Measurements from ENCODE around the gene NEK11. TPM values are rescaled to one million over a fixed set of nuclear protein-coding genes. Genes with fewer than 3 reads are reported as not detected.

Gene NEK11
- total and polyA plus RNA-seq, 2 experiments from 2014 or later: 3.5 to 13.7 TPM

- DNase-seq (ENCODE audit: low spot score): no peak
- no peak overlapping the region for H3K4me2 ChIP-seq
- H3K9me2 ChIP-seq (replicated peaks; ENCODE audit: insufficient read depth): no peaks in the 10 kb centered on the region
- TF ChIP-seq EZH2 (IDR thresholded peaks at IDR 0.05; ENCODE audit: borderline replicate concordance) (no peak), EZH2phosphoT487 (IDR thresholded peaks at IDR 0.05; ENCODE audit: low read depth, severe bottlenecking, unreplicated experiment) (no peak), CTCF (IDR thresholded peaks at IDR 0.05; ENCODE audit: poor library complexity) (no peak)
- no peak overlapping the region for H2AFZ ChIP-seq
- no peaks in the 10 kb centered on the region for H3K9me3 ChIP-seq (ENCODE audit: low read depth)
- H3K27me3 ChIP-seq: no peaks in the 10 kb centered on the region
- H3K79me2 ChIP-seq: no peaks in the 10 kb centered on the region
- no peak overlapping the region for H3K4me3 ChIP-seq
- H4K20me1 ChIP-seq (ENCODE audit: insufficient read depth, poor library complexity, severe bottlenecking): no peaks in the 10 kb centered on the region
- no peaks in the 10 kb centered on the region for H3K4me1 ChIP-seq (ENCODE audit: insufficient read depth)
- H3K36me3 ChIP-seq (replicated peaks; ENCODE audit: insufficient read depth, low read depth): no peaks in the 10 kb centered on the region
- WGBS (ENCODE audit: low lambda C conversion rate, missing lambda C conversion rate): 95% methylated on average over 2 of the region's 2 CpGs
- no peak overlapping the region for H3K27ac ChIP-seq
These were observed 223.8 kb downstream of the NEK11 start for GRCh38 chr3:131250466-131250865.

- no peaks in the 10 kb centered on the region for H3K4me1 ChIP-seq (ENCODE audit: insufficient read depth)
- H3K27ac ChIP-seq: no peak overlapping the region
- H3K79me2 ChIP-seq: no peaks in the 10 kb centered on the region
- H4K20me1 ChIP-seq (ENCODE audit: insufficient read depth, poor library complexity, severe bottlenecking): no peaks in the 10 kb centered on the region
- WGBS (ENCODE audit: low lambda C conversion rate, missing lambda C conversion rate): 74% methylated on average over 3 of the region's 3 CpGs
- no peak for TF ChIP-seq EZH2 (IDR thresholded peaks at IDR 0.05; ENCODE audit: borderline replicate concordance)
- TF ChIP-seq CTCF (IDR thresholded peaks at IDR 0.05; ENCODE audit: poor library complexity): no peak
- TF ChIP-seq EZH2phosphoT487 (IDR thresholded peaks at IDR 0.05; ENCODE audit: low read depth, severe bottlenecking, unreplicated experiment): no peak
- no peaks in the 10 kb centered on the region for H3K27me3 ChIP-seq
- H3K9me2 ChIP-seq (replicated peaks; ENCODE audit: insufficient read depth): no peaks in the 10 kb centered on the region
- H3K4me3 ChIP-seq: no peak overlapping the region
- no peaks in the 10 kb centered on the region for H3K9me3 ChIP-seq (ENCODE audit: low read depth)
- DNase-seq (ENCODE audit: low spot score): no peak
- no peaks in the 10 kb centered on the region for H3K36me3 ChIP-seq (replicated peaks; ENCODE audit: insufficient read depth, low read depth)
- no peak overlapping the region for H2AFZ ChIP-seq
- H3K4me2 ChIP-seq: no peak overlapping the region
These were observed 233.8 kb downstream of the NEK11 start for GRCh38 chr3:131260525-131260924.

DNA sequence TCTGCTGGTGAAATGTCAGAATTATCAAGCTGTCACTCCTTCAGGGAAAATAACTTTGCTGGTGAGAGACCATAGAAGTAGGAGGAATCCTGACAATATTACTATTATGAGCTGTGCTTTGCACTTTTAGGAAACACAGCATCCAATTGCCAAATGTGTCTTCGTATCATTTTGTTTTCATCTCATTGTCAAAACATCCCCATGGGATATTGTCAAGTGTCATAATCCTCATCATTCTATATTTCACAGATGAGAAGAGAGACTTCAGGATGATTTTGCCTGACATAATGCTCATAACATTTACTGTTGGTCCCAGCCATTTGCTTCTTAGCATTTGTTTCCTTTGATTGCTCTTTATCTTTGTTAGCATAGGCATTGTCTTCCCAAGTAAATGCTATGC is 234.4 kb downstream of the NEK11 start:
- Histone ChIP-seq H3K79me2 (no peaks in the 10 kb centered on the region), H3K4me1 (ENCODE audit: insufficient read depth) (no peaks in the 10 kb centered on the region), H3K9me2 (replicated peaks; ENCODE audit: insufficient read depth) (no peaks in the 10 kb centered on the region), H3K27ac (no peak overlapping the region), H3K4me2 (no peak overlapping the region), H3K27me3 (no peaks in the 10 kb centered on the region), H3K9me3 (ENCODE audit: low read depth) (no peaks in the 10 kb centered on the region), H3K4me3 (no peak overlapping the region), H3K36me3 (replicated peaks; ENCODE audit: insufficient read depth, low read depth) (no peaks in the 10 kb centered on the region), H2AFZ (no peak overlapping the region), H4K20me1 (ENCODE audit: insufficient read depth, poor library complexity, severe bottlenecking) (no peaks in the 10 kb centered on the region)
- 92% methylated on average over 1 of the region's 1 CpG for WGBS (ENCODE audit: low lambda C conversion rate, missing lambda C conversion rate)
- TF ChIP-seq EZH2phosphoT487 (IDR thresholded peaks at IDR 0.05; ENCODE audit: low read depth, severe bottlenecking, unreplicated experiment) (no peak), EZH2 (IDR thresholded peaks at IDR 0.05; ENCODE audit: borderline replicate concordance) (no peak), CTCF (IDR thresholded peaks at IDR 0.05; ENCODE audit: poor library complexity) (no peak)
- no peak for DNase-seq (ENCODE audit: low spot score)

GRCh38 chr3:131275556-131275955 is 248.9 kb downstream of the NEK11 start:
- no peaks in the 10 kb centered on the region for H3K27me3 ChIP-seq
- no peak for DNase-seq (ENCODE audit: low spot score)
- no peaks in the 10 kb centered on the region for H3K9me3 ChIP-seq (ENCODE audit: low read depth)
- no peaks in the 10 kb centered on the region for H3K4me1 ChIP-seq (ENCODE audit: insufficient read depth)
- H3K4me2 ChIP-seq: no peak overlapping the region
- no peaks in the 10 kb centered on the region for H4K20me1 ChIP-seq (ENCODE audit: insufficient read depth, poor library complexity, severe bottlenecking)
- H3K79me2 ChIP-seq: no peaks in the 10 kb centered on the region
- H2AFZ ChIP-seq: no peak overlapping the region
- H3K4me3 ChIP-seq: no peak overlapping the region
- 42% methylated on average over 1 of the region's 1 CpG for WGBS (ENCODE audit: low lambda C conversion rate, missing lambda C conversion rate)
- H3K9me2 ChIP-seq (replicated peaks; ENCODE audit: insufficient read depth): no peaks in the 10 kb centered on the region
- H3K27ac ChIP-seq: no peak overlapping the region
- H3K36me3 ChIP-seq (replicated peaks; ENCODE audit: insufficient read depth, low read depth): no peaks in the 10 kb centered on the region
- no peak for TF ChIP-seq CTCF (IDR thresholded peaks at IDR 0.05; ENCODE audit: poor library complexity)
